Fibroblast of mammary gland (primary cell): Measurements from ENCODE around the gene GNPTG.

ENCODE experiments used
- DNase-seq: peaks from one replicate; pipeline ENCODE4 v3.0.0-alpha.2; 2010; ENCODE audit warnings: low read depth
- H3K4me3 ChIP-seq: 2 replicates; pipeline ENCODE4 v1.5.1; 2011; ENCODE audit warnings: low read depth, mild to moderate bottlenecking, low read length, moderate library complexity; ENCODE audit not compliant: control insufficient read depth
- CTCF ChIP-seq: conservative IDR thresholded peaks from 2 replicates; pipeline ENCODE4 v1.5.1; 2011; ENCODE audit warnings: low read depth, low read length, inconsistent platforms; ENCODE audit not compliant: control insufficient read depth, insufficient read depth

GNPTG gene

GRCh38 chr16:1330931-1331711, 20.6 kb upstream of the GNPTG start:
- no peak for DNase-seq
- no peak for TF ChIP-seq CTCF
- no peak overlapping the region for H3K4me3 ChIP-seq

GRCh38 chr16:1331712-1332617, 19.8 kb upstream of the GNPTG start:
- TF ChIP-seq CTCF, result no peak
- no peak overlapping the region for H3K4me3 ChIP-seq
- peak; percentile 28 for DNase-seq

GRCh38 chr16:1332618-1333148, 19.0 kb upstream of the GNPTG start:
- TF ChIP-seq CTCF, result no peak
- DNase-seq, result no peak
- no peak overlapping the region for H3K4me3 ChIP-seq

GRCh38 chr16:1333149-1333812, 18.4 kb upstream of the GNPTG start, which contains the start of gene BAIAP3:
Gene BAIAP3 (plus strand): TSS chr16:1333645. CDS start chr16:1338550, 4,905 bp downstream.
- no peak for TF ChIP-seq CTCF
- no peak for DNase-seq
- H3K4me3 ChIP-seq, result no peak within 1 kb of the TSS

GRCh38 chr16:1333854-1334700, 17.7 kb upstream of the GNPTG start:
- TF ChIP-seq CTCF, result no peak
- no peak overlapping the region for H3K4me3 ChIP-seq
- no peak for DNase-seq
